Glutamatergic neuron (in vitro differentiated cells): ENCODE data around the gene ADORA2A. TPM values are rescaled to one million over a fixed set of nuclear protein-coding genes. Genes with fewer than 3 reads are reported as not detected.

Source experiments
- DNase-seq: peaks from one replicate; pipeline ENCODE4 v3.0.0; 2022
- H3K27ac Mint-ChIP-seq: one replicate; pipeline ENCODE4 v1.8.0; 2020; ENCODE audit warnings: mild to moderate bottlenecking, mixed read lengths, inconsistent platforms; ENCODE audit not compliant: unreplicated experiment
- H3K27me3 Mint-ChIP-seq: one replicate; pipeline ENCODE4 v1.8.0; 2020; ENCODE audit warnings: mild to moderate bottlenecking, moderate library complexity, mixed read lengths, inconsistent platforms; ENCODE audit not compliant: unreplicated experiment
- H3K36me3 Mint-ChIP-seq: one replicate; pipeline ENCODE4 v1.8.0; 2020; ENCODE audit warnings: mild to moderate bottlenecking, mixed read lengths, inconsistent platforms; ENCODE audit not compliant: unreplicated experiment
- H3K4me1 Mint-ChIP-seq: one replicate; pipeline ENCODE4 v1.8.0; 2020; ENCODE audit warnings: mild to moderate bottlenecking, low read depth, mixed read lengths, inconsistent platforms; ENCODE audit not compliant: unreplicated experiment
- H3K4me3 Mint-ChIP-seq: one replicate; pipeline ENCODE4 v1.8.0; 2020; ENCODE audit warnings: mild to moderate bottlenecking, mixed read lengths, inconsistent platforms; ENCODE audit not compliant: unreplicated experiment
- H3K9me3 Mint-ChIP-seq: one replicate; pipeline ENCODE4 v1.8.0; 2020; ENCODE audit warnings: mild to moderate bottlenecking, moderate library complexity, mixed read lengths, inconsistent platforms; ENCODE audit not compliant: unreplicated experiment
- CTCF ChIP-seq: fragments of 200-600 bp; sonication (generic); IDR thresholded peaks from one replicate; pipeline ENCODE4 v1.5.0; 2021; ENCODE audit not compliant: partially characterized antibody, unreplicated experiment
- total RNA-seq: library from RNA; stranded (reverse); fragmentation: NEBNext Ultra II Directional; extraction: Animal tissue kit (Norgen Biotek cat#: 25700); gene quantifications from one replicate; pipeline ENCODE4 v1.2.1, GENCODE V29; 2021; ENCODE audit not compliant: unreplicated experiment

Gene ADORA2A
- total RNA-seq, 1 donor from 2014 or later, result 15.9 TPM

- peaks cover 5% of the 10 kb centered on the region for H3K9me3 Mint-ChIP-seq
- no peaks in the 10 kb centered on the region for H3K4me1 Mint-ChIP-seq
- H3K27ac Mint-ChIP-seq, result no peak overlapping the region
- H3K4me3 Mint-ChIP-seq, result no peak overlapping the region
- TF ChIP-seq CTCF, result no peak
- DNase-seq, result no peak
- H3K36me3 Mint-ChIP-seq, result peaks cover 4% of the 10 kb centered on the region
- no peaks in the 10 kb centered on the region for H3K27me3 Mint-ChIP-seq
These were observed 29.0 kb upstream of the ADORA2A start for GRCh38 chr22:24398409-24398808.

GRCh38 chr22:24400034-24400725 lies 27.2 kb upstream of the ADORA2A start:
- no peaks in the 10 kb centered on the region for H3K4me1 Mint-ChIP-seq
- no peak for DNase-seq
- no peak overlapping the region for H3K27ac Mint-ChIP-seq
- no peak for TF ChIP-seq CTCF
- peaks cover 14% of the 10 kb centered on the region for H3K36me3 Mint-ChIP-seq
- peaks cover 2% of the 10 kb centered on the region for H3K27me3 Mint-ChIP-seq
- H3K4me3 Mint-ChIP-seq, result no peak overlapping the region
- peaks cover 8% of the 10 kb centered on the region for H3K9me3 Mint-ChIP-seq

- Mint-ChIP-seq H3K27me3 (peaks cover 2% of the 10 kb centered on the region), H3K27ac (no peak overlapping the region), H3K4me3 (no peak overlapping the region), H3K36me3 (peaks cover 12% of the 10 kb centered on the region), H3K9me3 (peaks cover 10% of the 10 kb centered on the region), H3K4me1 (peaks cover 3% of the 10 kb centered on the region)
- no peak for DNase-seq
- TF ChIP-seq CTCF, result no peak
These were observed 26.4 kb upstream of the ADORA2A start for GRCh38 chr22:24400726-24401596.

GRCh38 chr22:24401931-24402367 lies 25.4 kb upstream of the ADORA2A start:
- Mint-ChIP-seq H3K4me1 (peaks cover 4% of the 10 kb centered on the region), H3K9me3 (peaks cover 10% of the 10 kb centered on the region), H3K4me3 (no peak overlapping the region), H3K36me3 (peaks cover 12% of the 10 kb centered on the region), H3K27me3 (peaks cover 4% of the 10 kb centered on the region), H3K27ac (no peak overlapping the region)
- TF ChIP-seq CTCF, result no peak
- DNase-seq, result no peak
